Esophagus muscularis mucosa (tissue), 4 donors: ENCODE results near the gene NT5DC1. TPM values are rescaled to one million over a fixed set of nuclear protein-coding genes. Genes with fewer than 3 reads are reported as not detected.
"Not testable (repeated sequence)": the region's sequence is repeated elsewhere in the genome, so short reads cannot be mapped to it uniquely, and the experiment has no call there.

Experiments used
- DNase-seq: peaks from one replicate; pipeline ENCODE4 v3.0.0-alpha.2; 2017; ENCODE audit errors: extremely low spot score
- H3K27ac ChIP-seq, 4 donors: fragments of 200-600 bp; sonication (generic); replicated peaks in 1 of 4; 1 replicate in 3 of 4; 2 replicates in 1 of 4; pipeline ENCODE4 v1.5.1; 2016 to 2019; ENCODE audit warnings: mild to moderate bottlenecking in 1 of 4
- H3K27me3 ChIP-seq, 4 donors: fragments of 200-600 bp; sonication (generic); one replicate each; pipeline versions ENCODE4 v1.5.1 to v1.6.0; 2016 to 2019
- H3K36me3 ChIP-seq, 4 donors: fragments of 200-600 bp; sonication (generic); one replicate each; pipeline ENCODE4 v1.5.1; 2016 to 2019
- H3K4me1 ChIP-seq, 4 donors: fragments of 200-600 bp; sonication (generic); one replicate each; pipeline ENCODE4 v1.5.1; 2016 to 2019
- H3K4me3 ChIP-seq, 4 donors: fragments of 200-600 bp; sonication (generic); 1 replicate in 2 of 4; 2 replicates in 2 of 4; pipeline ENCODE4 v1.5.1; 2016 to 2019; ENCODE audit warnings: mild to moderate bottlenecking in 4 of 4, moderate library complexity in 1 of 4
- H3K9me3 ChIP-seq, 4 donors: fragments of 200-600 bp; sonication (generic); 1 replicate in 3 of 4; 2 replicates in 1 of 4; pipeline ENCODE4 v1.5.1; 2016 to 2019
- EP300 ChIP-seq: sonication (generic); formaldehyde crosslinking; IDR thresholded peaks from one replicate; pipeline ENCODE4 v1.6.1; 2017; ENCODE audit warnings: antibody characterized with exemption
- POLR2A ChIP-seq: fragments of 450-650 bp; IDR thresholded peaks from one replicate; pipeline ENCODE4 v1.6.1; 2017; ENCODE audit warnings: antibody characterized with exemption, moderate library complexity, mild to moderate bottlenecking, low read depth
- POLR2AphosphoS5 ChIP-seq, 2 donors: sonication (generic); formaldehyde crosslinking; IDR thresholded peaks; one replicate each; pipeline ENCODE4 v1.6.1; 2017; ENCODE audit warnings: antibody characterized with exemption in 2 of 2
- WGBS: methylation state at CpG from one replicate; pipeline ENCODE4 v1.1.5; 2018; 5-methylcytosine and 5-hydroxymethylcytosine counted together
- intact Hi-C: fragments of 100-400 bp; cut with DNase I; formaldehyde crosslinking; loops from one replicate; pipeline ENCODE4 v1.15.1; 2023
- total RNA-seq, 4 donors: library from RNA; depleted of rRNA; stranded (reverse); fragments of >200 nt; gene quantifications; one replicate each; pipeline versions ENCODE4 v1.1.0 to v1.2.1, GENCODE V29; 2016
- TF ChIP-seq, protein P1 (sequence below), 3 experiments: fragments of 200-600 bp in 2 of 3; fragments of 450-650 bp in 1 of 3; sonication (generic) in 2 of 3; IDR thresholded peaks; one replicate each; pipeline ENCODE4 v1.5.1; 2017 to 2019; ENCODE audit warnings: antibody characterized with exemption in 3 of 3, mild to moderate bottlenecking in 2 of 3, moderate library complexity in 1 of 3

NT5DC1 gene
- total RNA-seq, 4 donors from 2014 or later, result 4.1 to 8.4 (median 6.7) TPM

DNA sequence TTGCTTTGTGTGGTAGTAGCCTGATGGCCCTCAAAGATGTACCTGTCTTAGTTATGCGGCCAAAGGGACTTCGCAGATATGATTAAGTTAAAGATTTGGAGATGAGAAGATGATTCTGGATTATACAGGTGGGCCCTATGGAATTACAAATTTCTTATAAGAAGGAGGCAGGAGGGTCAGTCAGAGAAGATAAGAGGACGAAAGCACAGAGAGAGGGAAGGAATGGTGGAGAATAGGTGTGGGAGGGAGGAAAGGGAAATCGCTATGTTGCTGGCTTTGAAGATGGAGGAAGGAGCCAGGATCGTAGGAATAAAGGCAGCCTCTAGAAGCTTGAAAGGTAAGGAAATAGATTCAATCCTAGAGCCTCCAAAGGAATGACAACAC lies 180.3 kb downstream of the NT5DC1 start:
- WGBS, result 89% methylated on average over 5 of the region's 5 CpGs
- DNase-seq, result no peak
- Histone ChIP-seq H3K4me3 (peak overlapping the region in 1 of 4 donors; percentile 78), H3K36me3 (peaks cover 0 to 6% (median 0%) of the 10 kb centered on the region in 4 donors), H3K4me1 (peaks cover 28 to 40% (median 36%) of the 10 kb centered on the region in 4 donors), H3K9me3 (no peaks in the 10 kb centered on the region), H3K27me3 (no peaks in the 10 kb centered on the region), H3K27ac (peak overlapping the region in 3 of 4 donors; percentile 95 to 99 (median 98))
- TF ChIP-seq EP300, result no peak
- intact Hi-C loops, result loop anchor here (5.0 to 10.0 kb wide), 2 partner anchors 91 to 284 kb away; partner anchors contain the start of gene DSE

DNA sequence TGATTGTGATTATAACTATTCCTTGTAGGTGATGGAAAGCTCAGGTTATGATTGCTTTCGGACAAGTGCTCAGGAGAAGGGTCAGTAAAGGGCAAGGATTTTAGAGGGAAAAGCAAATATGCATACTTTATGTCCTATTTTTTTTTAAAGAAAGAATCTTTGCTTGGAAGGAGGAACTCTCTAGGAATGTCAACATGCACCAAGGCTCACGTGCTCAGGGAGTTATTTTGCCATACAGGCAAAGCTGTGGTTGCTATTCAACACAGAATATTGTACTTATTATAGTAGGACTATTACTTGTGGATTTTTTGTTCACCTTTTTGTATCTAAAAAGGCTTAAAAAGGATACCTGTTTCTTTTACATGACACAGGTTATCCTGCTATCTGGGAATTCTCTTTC lies 182.0 kb downstream of the NT5DC1 start:
- Histone ChIP-seq H3K36me3 (peaks cover 0 to 6% (median 0%) of the 10 kb centered on the region in 4 donors), H3K27ac (no peak overlapping the region), H3K27me3 (no peaks in the 10 kb centered on the region), H3K4me3 (no peak overlapping the region), H3K4me1 (peaks cover 10 to 23% (median 18%) of the 10 kb centered on the region in 4 donors), H3K9me3 (no peaks in the 10 kb centered on the region)
- intact Hi-C loops, result loop anchor here (5.0 to 10.0 kb wide), 2 partner anchors 90 to 282 kb away; partner anchors contain the start of gene DSE
- no peak for DNase-seq
- TF ChIP-seq POLR2A, result no peak
- no peak for TF ChIP-seq EP300
- TF ChIP-seq POLR2AphosphoS5 (IDR thresholded peaks at IDR 0.05), result no peak
- TF ChIP-seq, protein P1, sequence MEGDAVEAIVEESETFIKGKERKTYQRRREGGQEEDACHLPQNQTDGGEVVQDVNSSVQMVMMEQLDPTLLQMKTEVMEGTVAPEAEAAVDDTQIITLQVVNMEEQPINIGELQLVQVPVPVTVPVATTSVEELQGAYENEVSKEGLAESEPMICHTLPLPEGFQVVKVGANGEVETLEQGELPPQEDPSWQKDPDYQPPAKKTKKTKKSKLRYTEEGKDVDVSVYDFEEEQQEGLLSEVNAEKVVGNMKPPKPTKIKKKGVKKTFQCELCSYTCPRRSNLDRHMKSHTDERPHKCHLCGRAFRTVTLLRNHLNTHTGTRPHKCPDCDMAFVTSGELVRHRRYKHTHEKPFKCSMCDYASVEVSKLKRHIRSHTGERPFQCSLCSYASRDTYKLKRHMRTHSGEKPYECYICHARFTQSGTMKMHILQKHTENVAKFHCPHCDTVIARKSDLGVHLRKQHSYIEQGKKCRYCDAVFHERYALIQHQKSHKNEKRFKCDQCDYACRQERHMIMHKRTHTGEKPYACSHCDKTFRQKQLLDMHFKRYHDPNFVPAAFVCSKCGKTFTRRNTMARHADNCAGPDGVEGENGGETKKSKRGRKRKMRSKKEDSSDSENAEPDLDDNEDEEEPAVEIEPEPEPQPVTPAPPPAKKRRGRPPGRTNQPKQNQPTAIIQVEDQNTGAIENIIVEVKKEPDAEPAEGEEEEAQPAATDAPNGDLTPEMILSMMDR (IDR thresholded peaks at IDR 0.05), result no peak
- 64% methylated on average over 2 of the region's 2 CpGs for WGBS

DNA sequence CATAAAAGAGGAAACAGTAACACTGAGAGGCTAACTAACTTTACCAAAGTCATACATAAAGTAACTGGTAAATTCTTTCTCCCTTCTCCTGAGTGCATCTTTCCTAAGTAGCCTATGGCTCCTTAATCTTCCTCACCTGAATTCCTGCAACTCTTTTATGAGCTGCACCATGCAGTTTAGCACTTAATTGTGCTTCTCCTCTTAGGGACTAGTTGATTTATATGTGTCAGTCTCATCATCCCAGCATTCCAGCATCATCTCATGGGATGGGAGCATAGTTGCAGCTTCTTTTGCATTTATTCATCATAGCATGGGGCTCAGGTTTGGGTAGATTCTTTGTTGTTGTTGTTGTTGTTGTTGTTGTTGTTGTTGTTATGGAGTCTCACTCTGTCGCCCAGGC lies 182.5 kb downstream of the NT5DC1 start:
- Histone ChIP-seq H3K27me3 (no peaks in the 10 kb centered on the region), H3K4me1 (peaks cover 6 to 18% (median 13%) of the 10 kb centered on the region in 4 donors), H3K27ac (no peak overlapping the region), H3K4me3 (no peak overlapping the region), H3K9me3 (no peaks in the 10 kb centered on the region), H3K36me3 (peaks cover 0 to 2% (median 0%) of the 10 kb centered on the region in 4 donors)
- DNase-seq, result no peak
- 80% methylated on average over 1 of the region's 1 CpG for WGBS
- no peak for TF ChIP-seq EP300
- TF ChIP-seq POLR2AphosphoS5 (IDR thresholded peaks at IDR 0.05), result no peak
- TF ChIP-seq POLR2A, result no peak
- TF ChIP-seq, protein P1 (IDR thresholded peaks at IDR 0.05), result no peak
- intact Hi-C loops, result loop anchor here (5.0 to 10.0 kb wide), 2 partner anchors 89 to 282 kb away; partner anchors contain the start of gene DSE

DNA sequence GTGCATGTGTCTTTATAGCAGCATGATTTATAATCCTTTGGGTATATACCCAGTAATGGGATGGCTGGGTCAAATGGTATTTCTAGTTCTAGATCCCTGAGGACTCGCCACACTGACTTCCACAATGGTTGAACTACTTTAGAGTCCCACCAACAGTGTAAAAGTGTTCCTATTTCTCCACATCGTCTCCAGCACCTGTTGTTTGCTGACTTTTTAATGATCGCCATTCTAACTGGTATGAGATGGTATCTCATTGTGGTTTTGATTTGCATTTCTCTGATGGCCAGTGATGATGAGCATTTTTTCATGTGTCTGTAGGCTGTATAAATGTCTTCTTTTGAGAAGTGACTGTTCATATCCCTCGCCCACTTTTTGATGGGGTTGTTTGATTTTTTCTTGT lies 184.3 kb downstream of the NT5DC1 start:
- H3K27ac ChIP-seq, DNase-seq, H3K27me3 ChIP-seq, H3K9me3 ChIP-seq, H3K36me3 ChIP-seq, H3K4me3 ChIP-seq: not testable (repeated sequence)
- intact Hi-C loops, result loop anchor here (5.0 to 10.0 kb wide), 2 partner anchors 87 to 280 kb away; partner anchors contain the start of gene DSE
- H3K4me1 ChIP-seq, result peaks cover 0 to 12% (median 7%) of the 10 kb centered on the region in 4 donors
- 97% methylated on average over 4 of the region's 4 CpGs for WGBS

DNA sequence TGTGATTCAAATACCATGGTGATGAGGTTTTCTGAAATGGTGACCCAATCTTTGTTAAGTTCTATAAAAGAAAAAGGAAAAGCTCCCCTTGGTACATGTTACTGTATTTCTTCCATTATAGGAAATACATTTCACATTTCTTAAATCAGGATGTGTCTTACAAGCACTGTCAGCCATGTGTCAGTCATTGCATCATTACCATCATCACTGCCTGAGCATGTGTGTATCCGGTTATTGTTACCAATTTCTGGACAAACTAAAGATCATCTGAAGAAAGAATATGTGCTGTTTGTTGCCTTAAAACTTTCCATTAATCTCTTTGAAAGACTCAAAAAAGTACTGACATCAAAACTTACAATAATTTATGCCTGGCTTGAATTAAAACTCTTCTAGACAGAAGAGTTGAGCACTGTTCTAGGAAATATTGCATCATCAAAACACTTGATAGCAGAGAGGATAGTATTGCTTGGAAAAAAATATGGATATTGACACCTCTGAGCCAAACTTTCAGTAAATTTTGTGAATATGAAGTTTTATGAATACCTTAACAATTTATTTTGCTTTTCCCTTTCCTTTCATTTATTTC lies 186.2 kb downstream of the NT5DC1 start:
- Histone ChIP-seq H3K9me3 (no peaks in the 10 kb centered on the region), H3K36me3 (no peaks in the 10 kb centered on the region), H3K27ac (no peak overlapping the region), H3K4me1 (no peaks in the 10 kb centered on the region), H3K27me3 (no peaks in the 10 kb centered on the region), H3K4me3 (no peak overlapping the region)
- no peak for TF ChIP-seq POLR2AphosphoS5 (IDR thresholded peaks at IDR 0.05)
- WGBS, result 81% methylated on average over 1 of the region's 1 CpG
- intact Hi-C loops, result loop anchor here (1.0 to 10.0 kb wide), 2 partner anchors 245 to 278 kb away; no protein-coding TSS in a partner anchor
- no peak for DNase-seq

DNA sequence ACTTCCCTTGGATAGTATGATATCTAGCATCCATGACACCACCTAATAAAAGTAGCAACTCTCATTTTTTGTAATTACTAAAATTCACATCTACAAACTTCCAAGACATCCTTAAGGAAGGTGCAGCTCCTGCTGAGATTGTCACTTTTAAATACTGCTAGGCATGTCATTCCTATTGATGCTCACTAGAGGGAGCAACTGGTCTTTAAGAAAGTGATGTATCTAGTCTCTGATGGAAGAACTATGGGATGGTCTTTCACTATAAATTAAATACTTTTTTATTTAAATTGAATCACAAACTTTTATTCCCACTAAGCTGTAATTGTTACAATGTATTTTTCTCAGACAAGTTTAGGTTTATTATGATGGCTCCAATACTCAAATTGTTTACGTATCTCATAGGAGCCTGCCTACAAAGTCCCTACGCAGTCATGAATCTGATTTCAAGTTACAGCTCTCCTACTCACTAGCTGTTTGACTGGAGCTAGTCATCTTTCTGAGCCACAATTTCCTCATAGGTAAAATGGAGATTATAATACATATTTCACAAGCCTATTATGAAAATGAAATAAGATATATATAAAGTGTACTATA lies 187.1 kb downstream of the NT5DC1 start:
- intact Hi-C loops, result loop anchor here (1.0 to 10.0 kb wide), 2 partner anchors 245 to 277 kb away; no protein-coding TSS in a partner anchor
- TF ChIP-seq, protein P1 (IDR thresholded peaks at IDR 0.05), result peak; percentile 85 to 97 (median 88)
- TF ChIP-seq POLR2A, result no peak
- no peak for TF ChIP-seq EP300
- no peak for TF ChIP-seq POLR2AphosphoS5 (IDR thresholded peaks at IDR 0.05)
- no peak for DNase-seq
- Histone ChIP-seq H3K4me3 (no peak overlapping the region), H3K36me3 (no peaks in the 10 kb centered on the region), H3K9me3 (no peaks in the 10 kb centered on the region), H3K4me1 (no peaks in the 10 kb centered on the region), H3K27ac (no peak overlapping the region), H3K27me3 (no peaks in the 10 kb centered on the region)
- WGBS, result 84% methylated on average over 2 of the region's 2 CpGs
